NB4 (cell line): ENCODE results near the gene PBXIP1.

Experiments
- DNase-seq: peaks from one replicate; pipeline ENCODE4 v3.0.0; 2010; ENCODE audit warnings: low read depth
- H3K4me3 ChIP-seq: one replicate; pipeline ENCODE4 v1.5.1; 2011; ENCODE audit warnings: mild to moderate bottlenecking, low read depth, low read length, moderate library complexity
- CTCF ChIP-seq: IDR thresholded peaks from one replicate; pipeline ENCODE4 v1.5.1; 2012; ENCODE audit warnings: low read depth, low read length
- MAX ChIP-seq: IDR thresholded peaks from 2 replicates; pipeline ENCODE4 v1.6.1; 2011; ENCODE audit warnings: low read depth, low read length
- MYC ChIP-seq: IDR thresholded peaks from 2 replicates; pipeline ENCODE4 v1.6.1; 2011; ENCODE audit warnings: low read depth, low read length
- POLR2A ChIP-seq: IDR thresholded peaks from 2 replicates; pipeline ENCODE4 v1.6.1; 2011; ENCODE audit warnings: mild to moderate bottlenecking; ENCODE audit not compliant: insufficient read length; ENCODE audit errors: extremely low read depth

Gene PBXIP1

GRCh38 chr1:154955718-154956543 is at the start of gene PBXIP1:
Gene PBXIP1, minus strand, starts transcription at chr1:154956099. Its CDS starts 2,378 bp downstream, at chr1:154953721.
- TF ChIP-seq MYC (no peak), CTCF (peak; percentile 48), POLR2A (peak; percentile 47)
- peak; percentile 90 for DNase-seq
- peak within 1 kb of the TSS; percentile 79 for H3K4me3 ChIP-seq

GRCh38 chr1:155005076-155006011 is 49.4 kb upstream of the PBXIP1 start:
- no peak for TF ChIP-seq POLR2A
- TF ChIP-seq CTCF: no peak
- TF ChIP-seq MAX: no peak
- TF ChIP-seq MYC: no peak
- no peak overlapping the region for H3K4me3 ChIP-seq
- DNase-seq: peak; percentile 25

GRCh38 chr1:155004352-155005075 is 48.6 kb upstream of the PBXIP1 start:
- no peak for TF ChIP-seq POLR2A
- peak overlapping the region; percentile 83 for H3K4me3 ChIP-seq
- no peak for DNase-seq

GRCh38 chr1:155003766-155004351 is 48.0 kb upstream of the PBXIP1 start:
- peak; percentile 80 for DNase-seq
- no peak; the same call in 1 of the 2 replicates for TF ChIP-seq MAX
- TF ChIP-seq CTCF: no peak
- no peak for TF ChIP-seq MYC
- no peak for TF ChIP-seq POLR2A
- H3K4me3 ChIP-seq: peak overlapping the region; percentile 83

GRCh38 chr1:155003227-155003765 is 47.4 kb upstream of the PBXIP1 start:
- peak overlapping the region; percentile 83 for H3K4me3 ChIP-seq
- DNase-seq: peak; percentile 61
- TF ChIP-seq MAX (no peak), MYC (no peak), POLR2A (no peak), CTCF (no peak)
